CD4-positive, CD25-positive, alpha-beta regulatory T cell (primary cell): ENCODE results near the gene CEP164. TPM values are rescaled to one million over a fixed set of nuclear protein-coding genes. Genes with fewer than 3 reads are reported as not detected.

Experiments
- ATAC-seq, 2 donors: fragments of 150-1000 bp; cut with Tn5 transposase; one replicate each; pipeline ENCODE4 v1.10.0; 2021; ENCODE audit warnings: low read depth in 2 of 2, moderate number of reproducible peaks in 2 of 2, moderate library complexity in 1 of 2
- DNase-seq, 3 donors: peaks; one replicate each; pipeline versions ENCODE4 v3.0.0 to v3.0.0-alpha.2; 2012 to 2022; ENCODE audit warnings: mixed read lengths in 1 of 3
- H3K27ac ChIP-seq: one replicate; pipeline ENCODE4 v1.7.0; 2013; ENCODE audit warnings: mild to moderate bottlenecking, low read length; ENCODE audit not compliant: insufficient read depth, poor library complexity, severe bottlenecking
- H3K27me3 ChIP-seq: one replicate; pipeline ENCODE4 v1.7.0; 2013; ENCODE audit warnings: low read length; ENCODE audit not compliant: control insufficient read depth, insufficient read depth
- H3K36me3 ChIP-seq: one replicate; pipeline ENCODE4 v1.7.0; 2013; ENCODE audit warnings: mild to moderate bottlenecking, low read length, moderate library complexity; ENCODE audit not compliant: control insufficient read depth, insufficient read depth
- H3K4me1 ChIP-seq: 2 replicates; pipeline ENCODE4 v1.7.0; 2013; ENCODE audit warnings: mild to moderate bottlenecking, low read length; ENCODE audit not compliant: insufficient read depth, control insufficient read depth, poor library complexity, severe bottlenecking
- H3K4me3 ChIP-seq: one replicate; pipeline ENCODE4 v1.7.0; 2013; ENCODE audit warnings: low read depth, mild to moderate bottlenecking, low read length, moderate library complexity
- H3K9me3 ChIP-seq, 2 experiments: 1 replicate in 1 of 2; 2 replicates in 1 of 2; pipeline ENCODE4 v1.7.0; 2013; ENCODE audit warnings: low read length in 2 of 2, mild to moderate bottlenecking in 1 of 2, moderate library complexity in 1 of 2; ENCODE audit not compliant: control insufficient read depth in 2 of 2
- H3K27ac Mint-ChIP-seq, 3 donors: one replicate each; pipeline ENCODE4 v1.8.0; 2020 to 2022; ENCODE audit warnings: mild to moderate bottlenecking in 3 of 3, mixed read lengths in 3 of 3, moderate library complexity in 2 of 3
- H3K27me3 Mint-ChIP-seq: one replicate; pipeline ENCODE4 v1.8.0; 2022; ENCODE audit warnings: mild to moderate bottlenecking, mixed read lengths
- H3K36me3 Mint-ChIP-seq: one replicate; pipeline ENCODE4 v1.8.0; 2020; ENCODE audit warnings: mixed read lengths
- H3K4me1 Mint-ChIP-seq, 4 donors: one replicate each; pipeline ENCODE4 v1.8.0; 2020 to 2022; ENCODE audit warnings: mixed read lengths in 4 of 4, mild to moderate bottlenecking in 1 of 4
- H3K4me3 Mint-ChIP-seq, 4 donors: one replicate each; pipeline ENCODE4 v1.8.0; 2020 to 2022; ENCODE audit warnings: mild to moderate bottlenecking in 4 of 4, mixed read lengths in 4 of 4, moderate library complexity in 3 of 4
- H3K9me3 Mint-ChIP-seq, 7 donors: one replicate each; pipeline ENCODE4 v1.8.0; 2020 to 2022; ENCODE audit warnings: mixed read lengths in 7 of 7, mild to moderate bottlenecking in 3 of 7, moderate library complexity in 2 of 7
- polyA plus RNA-seq, 4 donors: library from polyadenylated mRNA; unstranded; fragments of 300-500 nt; fragmentation: Illumina TruSeq; gene quantifications; one replicate each; pipeline ENCODE4 v1.2.3, GENCODE V29; 2021
- total RNA-seq: library from RNA; stranded (reverse); gene quantifications from one replicate; pipeline ENCODE4 v1.2.3, GENCODE V29; 2022

CEP164 gene
- total and polyA plus RNA-seq, 5 donors from 2014 or later: 19.7 to 73.4 (median 21.3) TPM

- no peak overlapping the region for H3K27ac ChIP-seq
- no peaks in the 10 kb centered on the region for H3K36me3 Mint-ChIP-seq
Measured at GRCh38 chr11:117431436-117431835, 103.8 kb downstream of the CEP164 start.

DNA sequence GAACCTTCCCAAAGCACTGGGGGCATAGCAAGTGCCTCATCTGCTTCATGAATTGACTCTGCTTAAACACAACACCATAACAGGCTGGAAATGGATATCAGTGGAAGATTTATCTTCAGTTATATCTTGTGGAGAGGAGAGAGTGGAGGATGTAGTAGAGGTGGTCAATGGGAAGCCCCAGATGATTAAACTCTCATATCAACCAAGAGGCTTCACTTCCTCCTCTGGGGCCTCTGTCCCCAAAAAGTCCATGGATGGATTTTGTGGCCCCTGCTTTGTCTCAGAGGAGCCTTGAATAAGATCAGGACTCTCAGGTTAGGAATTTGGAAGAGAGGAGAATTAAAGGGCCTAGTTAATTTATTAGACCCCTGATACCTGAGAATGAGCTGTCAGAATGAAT lies 106.1 kb downstream of the CEP164 start:
- no peak overlapping the region for H3K27ac ChIP-seq
- H3K27ac Mint-ChIP-seq: no peak overlapping the region
- no peaks in the 10 kb centered on the region for H3K36me3 ChIP-seq
- ATAC-seq (no peak), DNase-seq (no peak)
- H3K4me3 Mint-ChIP-seq: no peak overlapping the region
- no peak overlapping the region for H3K4me3 ChIP-seq
- H3K9me3 Mint-ChIP-seq: no peaks in the 10 kb centered on the region
- H3K27me3 ChIP-seq: no peaks in the 10 kb centered on the region
- H3K4me1 Mint-ChIP-seq: no peaks in the 10 kb centered on the region
- no peaks in the 10 kb centered on the region for H3K36me3 Mint-ChIP-seq
- peaks cover 4% of the 10 kb centered on the region for H3K27me3 Mint-ChIP-seq
- no peaks in the 10 kb centered on the region for H3K4me1 ChIP-seq
- no peaks in the 10 kb centered on the region for H3K9me3 ChIP-seq

More at GRCh38 chr11:117431436-117431835, 103.8 kb downstream of the CEP164 start:
- Histone ChIP-seq H3K4me3 (no peak overlapping the region), H3K27me3 (no peaks in the 10 kb centered on the region), H3K4me1 (peaks cover 1% of the 10 kb centered on the region), H3K36me3 (no peaks in the 10 kb centered on the region), H3K9me3 (no peaks in the 10 kb centered on the region)
- peaks cover 0 to 8% (median 3%) of the 10 kb centered on the region in 4 donors for H3K4me1 Mint-ChIP-seq
- no peak overlapping the region for H3K27ac Mint-ChIP-seq
- ATAC-seq (no peak), DNase-seq (no peak)
- H3K4me3 Mint-ChIP-seq: no peak overlapping the region
- peaks cover 4% of the 10 kb centered on the region for H3K27me3 Mint-ChIP-seq
- H3K9me3 Mint-ChIP-seq: no peaks in the 10 kb centered on the region

DNA sequence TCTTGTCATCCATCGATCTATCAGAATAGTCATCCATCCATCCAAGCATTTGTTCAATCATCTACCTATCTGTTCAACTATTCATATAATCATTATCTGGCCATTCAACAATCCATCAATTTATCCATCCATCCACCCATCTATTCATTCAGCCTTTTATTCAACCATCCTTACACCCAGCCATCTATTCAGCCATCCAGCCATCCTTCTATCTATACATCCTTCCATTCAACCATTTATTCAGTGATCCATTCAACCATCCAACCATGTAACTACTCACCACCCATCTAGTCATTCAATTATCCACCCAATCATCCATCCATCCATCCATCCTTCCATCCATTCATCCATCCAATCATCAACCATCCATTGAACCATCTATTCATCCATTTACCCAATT lies 106.8 kb downstream of the CEP164 start:
- Mint-ChIP-seq H3K27me3 (peaks cover 4% of the 10 kb centered on the region), H3K4me3 (no peak overlapping the region)

DNA sequence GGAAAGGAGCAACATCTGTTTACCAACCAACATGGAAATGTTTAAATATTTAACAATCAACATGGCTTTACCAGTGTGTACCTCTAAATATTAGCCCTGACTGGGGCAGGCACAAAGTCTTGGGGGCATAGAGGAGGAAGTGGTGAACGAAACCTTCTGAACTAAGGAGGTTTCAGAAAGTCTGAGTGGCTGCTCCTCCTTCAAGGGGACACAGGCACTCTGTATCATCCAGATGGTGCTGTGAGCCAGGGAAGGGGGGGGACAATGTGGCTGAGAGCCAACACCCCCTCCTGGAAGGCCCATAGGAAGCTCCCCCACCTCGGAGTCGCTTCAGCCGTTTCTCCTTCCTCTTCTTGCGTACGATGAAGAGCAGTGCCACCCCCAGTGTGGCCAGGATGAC lies 107.7 kb downstream of the CEP164 start:
- Mint-ChIP-seq H3K27ac (no peak overlapping the region), H3K4me3 (no peak overlapping the region), H3K4me1 (no peaks in the 10 kb centered on the region), H3K9me3 (no peaks in the 10 kb centered on the region), H3K27me3 (peaks cover 4% of the 10 kb centered on the region), H3K36me3 (no peaks in the 10 kb centered on the region)
- DNase-seq (peak in 1 of 3 donors; percentile 12), ATAC-seq (peak in 1 of 2 donors; percentile 45)
- Histone ChIP-seq H3K9me3 (no peaks in the 10 kb centered on the region), H3K27me3 (no peaks in the 10 kb centered on the region), H3K4me3 (no peak overlapping the region), H3K36me3 (no peaks in the 10 kb centered on the region), H3K27ac (no peak overlapping the region), H3K4me1 (no peaks in the 10 kb centered on the region)

More for the DNA sequence above, 106.8 kb downstream of the CEP164 start:
- H3K36me3 Mint-ChIP-seq: no peaks in the 10 kb centered on the region
- Histone ChIP-seq H3K36me3 (no peaks in the 10 kb centered on the region), H3K9me3 (no peaks in the 10 kb centered on the region), H3K27ac (no peak overlapping the region), H3K27me3 (no peaks in the 10 kb centered on the region), H3K4me3 (no peak overlapping the region), H3K4me1 (no peaks in the 10 kb centered on the region)
- H3K9me3 Mint-ChIP-seq: no peaks in the 10 kb centered on the region
- no peak for DNase-seq
- no peak for ATAC-seq
- H3K27ac Mint-ChIP-seq: no peak overlapping the region
- no peaks in the 10 kb centered on the region for H3K4me1 Mint-ChIP-seq

DNA sequence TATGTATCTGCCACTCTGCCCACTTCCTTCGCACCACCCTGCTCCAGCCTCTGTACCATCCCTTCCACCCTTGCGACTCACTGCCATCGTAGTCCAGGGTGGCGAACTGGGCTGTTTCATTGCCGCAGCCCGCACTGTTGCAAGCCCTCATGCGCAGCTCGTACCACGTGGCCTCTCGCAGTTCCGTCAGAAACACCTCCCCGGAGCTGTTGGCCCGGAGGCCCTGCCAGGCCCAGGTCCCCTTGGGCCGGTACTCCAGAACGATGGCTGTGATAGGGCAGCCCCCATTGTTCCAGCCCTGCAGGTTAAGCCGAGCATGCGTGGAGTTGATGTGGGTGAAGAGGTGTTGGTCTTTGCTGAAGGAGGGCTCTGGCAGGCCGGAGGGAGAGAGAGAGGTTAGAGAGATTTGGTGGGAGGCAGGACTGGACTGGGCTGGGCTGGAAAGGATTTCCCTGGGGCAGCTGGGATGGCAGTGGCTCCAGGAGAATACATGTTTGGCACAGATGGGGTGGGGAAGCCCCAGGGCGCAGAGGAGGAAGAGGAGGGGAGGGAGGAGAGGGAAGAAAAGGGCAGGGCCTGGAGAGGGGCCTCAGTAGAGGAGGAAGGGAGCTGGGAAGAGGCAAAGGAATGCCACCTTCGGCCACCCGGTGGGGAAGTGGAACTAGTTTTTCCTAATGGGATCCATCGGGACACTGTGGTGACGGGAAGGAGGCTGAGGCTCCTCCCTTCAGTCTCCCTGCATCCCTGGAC lies 109.6 kb downstream of the CEP164 start:
- Histone ChIP-seq H3K27ac (no peak overlapping the region), H3K27me3 (no peaks in the 10 kb centered on the region), H3K4me3 (no peak overlapping the region), H3K9me3 (no peaks in the 10 kb centered on the region), H3K4me1 (no peaks in the 10 kb centered on the region), H3K36me3 (no peaks in the 10 kb centered on the region)
- Mint-ChIP-seq H3K4me3 (no peak overlapping the region), H3K4me1 (no peaks in the 10 kb centered on the region), H3K27me3 (peaks cover 4% of the 10 kb centered on the region), H3K36me3 (no peaks in the 10 kb centered on the region), H3K9me3 (no peaks in the 10 kb centered on the region), H3K27ac (peak overlapping the region in 1 of 3 donors; percentile 32)
- DNase-seq (no peak), ATAC-seq (no peak)

GRCh38 chr11:117437791-117438130 lies 110.1 kb downstream of the CEP164 start:
- no peak overlapping the region for H3K27ac ChIP-seq
- Mint-ChIP-seq H3K27ac (no peak overlapping the region), H3K27me3 (peaks cover 4% of the 10 kb centered on the region), H3K9me3 (no peaks in the 10 kb centered on the region), H3K4me1 (no peaks in the 10 kb centered on the region), H3K36me3 (no peaks in the 10 kb centered on the region), H3K4me3 (no peak overlapping the region)
- H3K4me1 ChIP-seq: no peaks in the 10 kb centered on the region
- H3K27me3 ChIP-seq: no peaks in the 10 kb centered on the region
- H3K4me3 ChIP-seq: no peak overlapping the region
- H3K9me3 ChIP-seq: no peaks in the 10 kb centered on the region
- DNase-seq: no peak
- no peak for ATAC-seq
- H3K36me3 ChIP-seq: no peaks in the 10 kb centered on the region

DNA sequence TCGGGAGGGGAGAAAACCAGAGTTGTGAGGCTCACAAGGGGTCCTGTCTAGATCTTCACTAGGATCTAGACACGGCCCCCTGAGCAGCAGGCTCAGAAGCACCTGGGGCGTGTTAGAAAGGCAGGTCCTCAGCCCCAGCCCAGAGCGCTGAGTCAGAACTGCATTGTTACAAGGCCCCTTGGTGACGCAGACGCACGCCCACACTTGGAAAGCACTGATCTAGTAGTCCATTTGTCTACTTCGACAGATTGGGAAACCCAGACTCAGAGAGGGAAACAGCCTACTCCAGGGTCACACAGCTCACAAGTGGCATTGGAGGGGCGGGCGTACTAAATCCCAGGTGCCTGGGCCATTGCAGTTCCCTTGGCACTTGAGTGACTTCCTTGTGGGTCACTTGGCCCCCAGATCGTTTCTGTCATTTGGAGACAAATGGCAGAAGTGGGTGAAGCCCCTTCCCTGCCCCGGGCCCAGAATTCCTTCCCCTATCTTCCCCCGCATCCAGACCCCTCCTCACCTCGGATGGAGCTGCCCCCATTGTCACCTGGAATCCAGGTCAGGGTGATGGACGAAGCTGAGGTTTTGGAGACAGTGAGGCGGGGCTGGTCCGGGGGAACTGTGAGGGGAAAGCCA lies 110.8 kb downstream of the CEP164 start:
- peaks cover 4% of the 10 kb centered on the region for H3K27me3 Mint-ChIP-seq
- Histone ChIP-seq H3K9me3 (no peaks in the 10 kb centered on the region), H3K27me3 (no peaks in the 10 kb centered on the region), H3K27ac (no peak overlapping the region), H3K4me1 (no peaks in the 10 kb centered on the region), H3K4me3 (no peak overlapping the region), H3K36me3 (no peaks in the 10 kb centered on the region)
- ATAC-seq (peak in 1 of 2 donors; percentile 16), DNase-seq (no peak)
- H3K4me1 Mint-ChIP-seq: no peaks in the 10 kb centered on the region
- no peaks in the 10 kb centered on the region for H3K9me3 Mint-ChIP-seq
- H3K4me3 Mint-ChIP-seq: no peak overlapping the region
- no peak overlapping the region for H3K27ac Mint-ChIP-seq
- no peaks in the 10 kb centered on the region for H3K36me3 Mint-ChIP-seq

- peak overlapping the region in 1 of 3 donors; percentile 84 for H3K27ac Mint-ChIP-seq
- no peaks in the 10 kb centered on the region for H3K27me3 ChIP-seq
- no peaks in the 10 kb centered on the region for H3K36me3 Mint-ChIP-seq
- no peak for ATAC-seq
- no peaks in the 10 kb centered on the region for H3K4me1 Mint-ChIP-seq
- peaks cover 4% of the 10 kb centered on the region for H3K27me3 Mint-ChIP-seq
- no peaks in the 10 kb centered on the region for H3K9me3 Mint-ChIP-seq
- H3K4me3 ChIP-seq: no peak overlapping the region
- no peaks in the 10 kb centered on the region for H3K4me1 ChIP-seq
- no peak overlapping the region for H3K27ac ChIP-seq
- no peaks in the 10 kb centered on the region for H3K36me3 ChIP-seq
- no peak for DNase-seq
- no peak overlapping the region for H3K4me3 Mint-ChIP-seq
- H3K9me3 ChIP-seq: no peaks in the 10 kb centered on the region
Measured at GRCh38 chr11:117439256-117439655, 111.6 kb downstream of the CEP164 start.
